Mammary epithelial cell (primary cell): Measurements from ENCODE around the gene CHMP2B.

Source experiments
- CTCF ChIP-seq, 2 donors: IDR thresholded peaks in 1 of 2; conservative IDR thresholded peaks in 1 of 2; 2 replicates each; pipeline ENCODE4 v1.5.1; 2011 to 2012; ENCODE audit warnings: inconsistent platforms in 2 of 2, low read length in 2 of 2, mild to moderate bottlenecking in 2 of 2, control low read depth in 1 of 2, low read depth in 1 of 2; ENCODE audit not compliant: insufficient read depth in 1 of 2; ENCODE audit errors: extremely low read depth in 1 of 2
- EZH2 ChIP-seq: IDR thresholded peaks from 2 replicates; pipeline ENCODE4 v1.6.1; 2012; ENCODE audit warnings: low read length, inconsistent platforms, borderline replicate concordance

GRCh38 chr3:87269723-87270122 lies 42.6 kb downstream of the CHMP2B start:
- TF ChIP-seq CTCF (conservative IDR thresholded peaks at IDR 0.05 in 1 of 2, IDR thresholded peaks at IDR 0.05 in 1 of 2; ENCODE audit: extremely low read depth in 1 of 2, insufficient read depth in 1 of 2, low read depth in 1 of 2, low read length in 2 of 2) (no peak), EZH2 (no peak)
